ENCODE data around the gene OR2V1.

GRCh38 chr5:181142054-181142453 lies 11.1 kb upstream of the OR2V1 start:
- TF ChIP-seq CTCF (conservative IDR thresholded peaks at IDR 0.05; ENCODE audit: low read depth, low read length) (no peak), ELK1 (IDR thresholded peaks at IDR 0.05; ENCODE audit: borderline replicate concordance, low read depth, low read length) (no peak), POLR2A (IDR thresholded peaks at IDR 0.05; ENCODE audit: low read depth, low read length) (no peak), RAD21 (IDR thresholded peaks at IDR 0.05; ENCODE audit: low read length) (no peak), NFE2L2 (IDR thresholded peaks at IDR 0.05; ENCODE audit: low read depth, low read length) (no peak), CEBPB (IDR thresholded peaks at IDR 0.05; ENCODE audit: low read depth, low read length) (no peak), FOS (IDR thresholded peaks at IDR 0.05; ENCODE audit: low read depth, low read length) (no peak), RCOR1 (IDR thresholded peaks at IDR 0.05; ENCODE audit: insufficient replicate concordance, low read length) (no peak)
